Lower leg skin (tissue), 3 donors: ENCODE measurements around the gene GOLPH3L.

Experiments
- CTCF ChIP-seq, 3 donors: fragments of 450-650 bp; IDR thresholded peaks; one replicate each; pipeline ENCODE4 v1.5.1; 2016; ENCODE audit warnings: antibody characterized with exemption in 3 of 3, mild to moderate bottlenecking in 3 of 3, moderate library complexity in 2 of 3
- POLR2A ChIP-seq, 2 donors: fragments of 450-650 bp; IDR thresholded peaks; one replicate each; pipeline ENCODE4 v1.6.1; 2016 to 2017; ENCODE audit warnings: antibody characterized with exemption in 2 of 2, mild to moderate bottlenecking in 1 of 2, moderate library complexity in 1 of 2

GRCh38 chr1:150706091-150706490 is 9.1 kb upstream of the GOLPH3L start:
- TF ChIP-seq POLR2A (IDR thresholded peaks at IDR 0.05) (no peak), CTCF (IDR thresholded peaks at IDR 0.05) (no peak)
